Measurements from ENCODE around the gene TBCA. TPM values are rescaled to one million over a fixed set of nuclear protein-coding genes. Genes with fewer than 3 reads are reported as not detected.

The TBCA gene
- total RNA-seq, 4 donors from 2014 or later: 81.5 to 170 (median 119) TPM

DNA sequence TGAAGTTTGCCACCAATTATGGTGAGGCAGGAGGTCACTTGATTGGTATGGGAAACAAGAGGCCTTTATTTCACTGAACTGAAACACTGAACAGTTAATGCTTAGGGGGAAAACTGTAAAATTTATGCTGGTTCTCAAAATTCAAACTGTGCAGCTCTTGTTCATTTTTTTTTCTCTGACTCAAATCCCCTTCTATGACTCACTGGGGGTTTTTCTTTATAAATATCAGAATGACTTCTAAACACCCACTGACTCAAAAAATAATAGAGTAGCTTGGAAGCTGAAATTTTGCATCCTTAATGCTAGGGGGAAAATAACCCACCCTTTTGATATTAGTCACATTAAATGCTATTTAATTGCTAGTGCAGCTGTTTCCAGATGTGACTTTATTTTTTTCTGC, 113.5 kb downstream of the TBCA start:
- no peak for DNase-seq (ENCODE audit: low spot score)
- no peak for ATAC-seq (ENCODE audit: low FRiP score)
- TF ChIP-seq, protein P1, sequence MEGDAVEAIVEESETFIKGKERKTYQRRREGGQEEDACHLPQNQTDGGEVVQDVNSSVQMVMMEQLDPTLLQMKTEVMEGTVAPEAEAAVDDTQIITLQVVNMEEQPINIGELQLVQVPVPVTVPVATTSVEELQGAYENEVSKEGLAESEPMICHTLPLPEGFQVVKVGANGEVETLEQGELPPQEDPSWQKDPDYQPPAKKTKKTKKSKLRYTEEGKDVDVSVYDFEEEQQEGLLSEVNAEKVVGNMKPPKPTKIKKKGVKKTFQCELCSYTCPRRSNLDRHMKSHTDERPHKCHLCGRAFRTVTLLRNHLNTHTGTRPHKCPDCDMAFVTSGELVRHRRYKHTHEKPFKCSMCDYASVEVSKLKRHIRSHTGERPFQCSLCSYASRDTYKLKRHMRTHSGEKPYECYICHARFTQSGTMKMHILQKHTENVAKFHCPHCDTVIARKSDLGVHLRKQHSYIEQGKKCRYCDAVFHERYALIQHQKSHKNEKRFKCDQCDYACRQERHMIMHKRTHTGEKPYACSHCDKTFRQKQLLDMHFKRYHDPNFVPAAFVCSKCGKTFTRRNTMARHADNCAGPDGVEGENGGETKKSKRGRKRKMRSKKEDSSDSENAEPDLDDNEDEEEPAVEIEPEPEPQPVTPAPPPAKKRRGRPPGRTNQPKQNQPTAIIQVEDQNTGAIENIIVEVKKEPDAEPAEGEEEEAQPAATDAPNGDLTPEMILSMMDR (IDR thresholded peaks at IDR 0.05): no peak

DNA sequence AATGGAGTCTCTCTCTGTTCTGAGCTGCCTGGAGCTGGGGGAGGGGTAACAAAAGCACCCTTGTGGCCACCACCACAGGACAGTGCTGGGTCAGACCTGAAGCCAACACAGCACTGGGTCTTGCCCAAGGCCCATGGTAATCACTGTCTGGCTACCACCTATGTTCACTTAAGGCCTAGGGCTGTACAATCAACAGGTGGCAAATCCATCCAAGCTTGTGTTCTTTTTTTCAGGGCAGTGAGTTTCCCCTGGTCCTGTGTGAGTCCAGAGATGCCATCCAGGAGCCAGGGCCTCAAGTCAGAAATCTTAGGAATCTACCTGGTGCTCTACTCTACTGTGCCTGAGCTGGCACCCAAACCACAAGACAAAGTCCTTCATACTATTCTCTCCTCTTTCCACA, 117.5 kb downstream of the TBCA start:
- TF ChIP-seq, protein P1 (IDR thresholded peaks at IDR 0.05): no peak
- ATAC-seq (ENCODE audit: low FRiP score) (no peak), DNase-seq (ENCODE audit: low spot score) (no peak)

DNA sequence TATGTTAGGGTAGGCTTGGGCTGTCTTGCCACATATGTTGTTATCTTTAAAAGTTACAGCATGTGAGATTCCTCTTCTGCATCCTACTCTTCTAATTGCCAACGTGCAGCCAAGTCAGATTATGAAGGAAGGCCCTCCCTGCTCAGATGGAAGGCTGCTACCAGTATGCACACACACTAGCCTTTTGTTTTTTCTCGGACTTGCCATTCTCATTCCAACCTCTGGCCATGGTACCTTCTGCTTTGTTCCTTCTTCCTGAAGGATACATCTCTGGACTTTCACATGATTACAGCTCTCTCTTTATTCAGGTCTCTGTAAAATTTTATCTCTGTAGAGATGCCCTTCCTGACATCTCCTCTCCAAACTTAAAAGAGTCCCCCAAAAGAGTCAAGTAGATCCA, 124.8 kb downstream of the TBCA start:
- TF ChIP-seq, protein P1 (IDR thresholded peaks at IDR 0.05): no peak
- no peak for DNase-seq (ENCODE audit: low spot score)
- ATAC-seq (ENCODE audit: low FRiP score): no peak

DNA sequence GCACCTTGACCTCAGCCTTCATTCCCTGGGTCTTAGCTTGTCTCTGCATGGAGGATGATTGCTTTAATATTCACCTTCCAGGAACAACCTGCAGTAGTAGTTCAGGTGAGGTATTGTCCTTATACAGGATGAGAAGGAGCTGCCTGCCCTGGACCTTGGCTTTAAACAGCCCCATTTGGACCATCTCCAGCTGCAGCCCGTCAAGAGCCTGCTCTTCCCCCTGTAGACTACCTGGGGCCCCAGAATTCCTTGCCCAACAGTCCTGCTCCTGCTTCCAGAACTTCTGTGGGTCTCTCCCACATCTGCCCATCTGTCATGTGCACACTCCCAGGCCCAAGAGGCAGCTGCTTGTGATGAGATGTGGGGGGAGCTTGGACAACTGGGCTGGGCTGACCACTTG, 125.5 kb downstream of the TBCA start:
- ATAC-seq (ENCODE audit: low FRiP score) (no peak), DNase-seq (ENCODE audit: low spot score) (no peak)
- TF ChIP-seq, protein P1 (IDR thresholded peaks at IDR 0.05): no peak

DNA sequence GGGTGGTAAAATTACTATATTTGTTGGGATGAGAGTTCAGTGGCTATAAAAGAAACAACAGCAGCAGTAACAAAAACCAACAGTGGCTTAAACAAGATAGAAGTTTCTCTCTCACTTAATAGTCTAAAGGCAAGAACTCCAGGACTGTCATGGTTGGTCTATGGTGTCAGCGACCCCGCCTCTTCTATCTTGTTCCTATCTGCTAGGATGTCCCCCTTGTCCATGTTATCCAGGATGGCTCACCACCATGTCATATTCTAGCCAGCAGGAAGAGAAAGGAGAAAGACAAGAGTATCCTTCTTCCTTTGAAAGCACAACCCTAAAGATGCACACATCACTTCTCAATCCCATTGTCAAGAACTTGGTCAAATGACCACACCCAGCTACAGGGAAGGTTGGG, 126.4 kb downstream of the TBCA start:
- TF ChIP-seq, protein P1 (IDR thresholded peaks at IDR 0.05): no peak
- DNase-seq (ENCODE audit: low spot score) (no peak), ATAC-seq (ENCODE audit: low FRiP score) (no peak)

DNA sequence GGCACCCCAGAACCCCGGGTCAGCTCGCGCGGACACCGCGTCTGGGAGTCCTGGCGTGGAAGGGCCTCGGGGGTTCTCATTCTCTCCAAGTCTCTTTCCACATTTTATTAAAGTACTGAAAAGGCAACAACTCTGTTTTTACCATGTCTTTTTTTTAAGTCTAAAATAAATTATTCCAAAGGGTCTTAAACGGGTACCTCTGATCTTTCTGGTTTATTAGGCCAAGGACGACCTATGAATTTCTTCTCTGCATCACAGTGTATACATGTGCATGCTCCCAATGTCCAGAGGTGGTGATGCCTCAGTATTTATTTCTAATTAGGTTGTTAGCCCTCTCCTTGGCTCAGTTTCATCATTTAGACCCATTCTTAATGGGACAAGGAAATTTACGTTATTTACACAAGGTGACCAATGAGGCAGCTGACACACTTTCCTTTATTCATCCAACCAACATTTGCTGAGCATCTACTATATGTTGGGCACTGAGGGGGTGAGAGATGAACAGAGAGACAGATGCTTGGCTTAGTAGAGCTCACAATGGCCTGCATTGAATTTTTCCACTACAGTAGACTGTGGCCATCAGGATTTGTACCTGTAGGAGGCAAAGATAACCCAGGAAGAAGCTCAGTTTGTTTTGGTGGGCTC, 130.0 kb downstream of the TBCA start:
- ATAC-seq (ENCODE audit: low FRiP score) (no peak), DNase-seq (ENCODE audit: low spot score) (no peak)
- TF ChIP-seq, protein P1 (IDR thresholded peaks at IDR 0.05): no peak

All from omental fat pad (tissue), 4 donors.